Measurements from ENCODE around the gene ARIH2.

Gene ARIH2

GRCh38 chr3:49021813-49022687, 103.4 kb downstream of the ARIH2 start, which contains the start of gene NDUFAF3:
TSS of gene NDUFAF3 (plus strand) at chr3:49022121. CDS start at chr3:49022145, 24 bp downstream.
- DNase-seq, result peak; percentile 95

- no peak for DNase-seq
Measured at GRCh38 chr3:49022688-49023171, 104.1 kb downstream of the ARIH2 start.

GRCh38 chr3:49023775-49024174, 105.1 kb downstream of the ARIH2 start:
- DNase-seq, result no peak

- DNase-seq, result no peak
Measured at GRCh38 chr3:49024449-49024848, 105.8 kb downstream of the ARIH2 start.

- DNase-seq, result no peak
Measured at GRCh38 chr3:49025005-49025792, 106.6 kb downstream of the ARIH2 start.

GRCh38 chr3:49025793-49026520, 107.3 kb downstream of the ARIH2 start:
- DNase-seq, result no peak

GRCh38 chr3:49026536-49026935, 107.9 kb downstream of the ARIH2 start:
- DNase-seq, result no peak

- no peak for DNase-seq
Measured at GRCh38 chr3:49027634-49028033, 109.0 kb downstream of the ARIH2 start.

- DNase-seq, result no peak
Measured at GRCh38 chr3:49028298-49028672, 109.6 kb downstream of the ARIH2 start.

- DNase-seq, result peak; percentile 84
Measured at GRCh38 chr3:49028673-49029562, 110.3 kb downstream of the ARIH2 start, which contains the start of gene IMPDH2. TSS of gene IMPDH2 (minus strand) at chr3:49029398. CDS start at chr3:49029350, 48 bp downstream.

- no peak for DNase-seq
Measured at GRCh38 chr3:49029563-49029884, 110.9 kb downstream of the ARIH2 start.

- DNase-seq, result no peak
Measured at GRCh38 chr3:49030321-49030720, 111.7 kb downstream of the ARIH2 start.

- peak; percentile 74 for DNase-seq
Measured at GRCh38 chr3:49032646-49033304, 114.1 kb downstream of the ARIH2 start.

GRCh38 chr3:49034650-49035049, 116.0 kb downstream of the ARIH2 start:
- no peak for DNase-seq

GRCh38 chr3:49035281-49035680, 116.6 kb downstream of the ARIH2 start:
- DNase-seq, result no peak
